HG02763 (cell line): ENCODE results near the gene LYPD4.

Experiments used
- ATAC-seq: cut with Tn5 transposase; IDR thresholded peaks from one replicate; pipeline ENCODE4 v1.9.1; 2021; ENCODE audit warnings: mild to moderate bottlenecking, moderate library complexity; ENCODE audit not compliant: unreplicated experiment

The LYPD4 gene

GRCh38 chr19:41853344-41853743 is 8.9 kb upstream of the LYPD4 start:
- no peak for ATAC-seq

GRCh38 chr19:41851456-41851855 is 7.0 kb upstream of the LYPD4 start:
- ATAC-seq, result no peak

DNA sequence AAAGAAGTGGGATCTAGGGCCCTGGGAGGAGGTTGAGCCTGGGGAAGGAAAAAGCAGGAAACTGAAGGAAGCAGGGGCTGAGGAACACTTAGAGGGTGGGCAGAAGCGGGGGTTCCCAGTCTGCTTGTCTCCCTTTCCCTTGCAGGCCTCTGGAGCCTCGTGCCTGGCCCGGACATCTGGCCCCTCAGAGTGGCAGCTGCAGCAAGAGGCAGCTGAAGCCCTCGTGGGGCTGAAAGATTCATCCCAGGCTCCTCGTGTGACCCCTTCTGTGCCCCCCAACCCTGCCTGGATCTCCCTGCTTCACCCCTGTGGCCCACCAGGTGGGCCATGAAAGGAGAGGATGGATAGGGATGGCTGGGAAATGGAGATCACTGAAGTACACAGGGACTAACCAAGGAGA is 5.9 kb upstream of the LYPD4 start:
- no peak for ATAC-seq

- no peak for ATAC-seq
These were observed 4.6 kb upstream of the LYPD4 start for GRCh38 chr19:41849067-41849466.

- no peak for ATAC-seq
These were observed 4.2 kb upstream of the LYPD4 start for GRCh38 chr19:41848666-41849065.

GRCh38 chr19:41847351-41848105 is 3.0 kb upstream of the LYPD4 start:
- ATAC-seq, result no peak

DNA sequence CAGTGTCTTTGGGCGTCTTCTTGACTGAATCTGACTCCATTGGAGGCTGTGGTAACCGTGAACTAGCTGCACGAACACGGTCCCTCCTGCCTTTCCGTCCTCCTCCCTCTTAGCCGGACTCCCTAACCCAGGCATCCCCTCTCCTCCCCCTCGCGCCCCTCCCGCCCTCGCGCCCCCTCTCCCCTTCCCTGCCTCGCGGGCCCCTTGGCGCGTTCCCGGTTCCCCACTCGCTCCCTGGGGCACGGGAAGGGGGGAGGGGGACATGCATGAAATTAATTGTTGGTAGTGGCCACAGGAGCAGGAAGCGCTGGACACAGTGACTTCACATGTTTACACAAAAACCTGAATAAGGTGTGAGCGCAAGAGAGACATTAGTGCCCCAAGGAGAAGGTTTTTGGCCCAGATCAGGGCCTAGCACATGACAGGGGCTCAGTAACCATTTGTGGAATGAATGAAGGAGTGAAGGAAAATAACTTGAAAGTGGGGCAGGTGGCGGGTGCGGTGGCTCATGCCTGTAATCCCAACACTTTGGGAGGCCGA is 638 bp upstream of the LYPD4 start:
- no peak for ATAC-seq

GRCh38 chr19:41845001-41845050 is 343 bp upstream of the LYPD4 start, which contains the start of gene DMRTC2:
Gene DMRTC2, plus strand, starts transcription at chr19:41845042. Its CDS starts 2,387 bp downstream, at chr19:41847429.
- ATAC-seq, result no peak

DNA sequence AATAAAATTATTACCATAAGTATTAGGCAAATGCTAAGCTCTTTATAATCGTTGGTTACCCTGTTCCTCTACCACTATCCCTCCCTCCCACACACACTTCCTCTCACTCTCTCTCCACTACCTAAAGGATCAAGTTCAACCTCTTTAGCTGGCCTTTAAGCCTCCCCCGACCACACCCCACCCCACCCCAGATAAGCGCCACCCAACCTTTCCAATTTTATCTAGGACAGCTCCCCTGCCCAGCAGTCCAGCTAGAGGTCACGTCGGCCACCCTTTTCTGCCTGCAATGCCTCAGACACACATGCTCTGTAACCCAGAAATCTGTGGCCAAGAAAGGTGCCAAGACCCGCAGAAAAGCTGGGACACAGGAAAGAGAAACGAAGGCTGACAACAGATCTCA is 1.1 kb downstream of the LYPD4 start:
- no peak for ATAC-seq

DNA sequence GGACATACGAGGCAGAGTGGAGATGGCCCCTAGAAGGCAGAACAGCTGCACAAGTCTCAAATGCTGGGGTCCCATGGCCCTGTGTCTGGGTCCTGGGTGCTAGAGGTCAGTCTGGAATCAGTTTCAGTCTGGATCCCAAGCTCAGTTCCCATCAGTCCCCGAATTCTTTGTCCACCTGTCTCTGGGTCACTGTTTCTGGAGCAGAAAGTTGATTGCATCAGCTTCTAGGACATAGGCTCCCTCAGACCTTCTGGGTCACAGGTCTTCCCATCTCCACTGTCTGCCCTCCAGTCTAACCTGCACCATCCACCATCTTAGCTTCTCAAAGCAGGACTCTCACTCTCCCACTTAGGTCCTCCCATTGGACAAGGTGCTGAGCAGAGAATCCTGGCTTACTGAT is 5.3 kb downstream of the LYPD4 start:
- no peak for ATAC-seq

DNA sequence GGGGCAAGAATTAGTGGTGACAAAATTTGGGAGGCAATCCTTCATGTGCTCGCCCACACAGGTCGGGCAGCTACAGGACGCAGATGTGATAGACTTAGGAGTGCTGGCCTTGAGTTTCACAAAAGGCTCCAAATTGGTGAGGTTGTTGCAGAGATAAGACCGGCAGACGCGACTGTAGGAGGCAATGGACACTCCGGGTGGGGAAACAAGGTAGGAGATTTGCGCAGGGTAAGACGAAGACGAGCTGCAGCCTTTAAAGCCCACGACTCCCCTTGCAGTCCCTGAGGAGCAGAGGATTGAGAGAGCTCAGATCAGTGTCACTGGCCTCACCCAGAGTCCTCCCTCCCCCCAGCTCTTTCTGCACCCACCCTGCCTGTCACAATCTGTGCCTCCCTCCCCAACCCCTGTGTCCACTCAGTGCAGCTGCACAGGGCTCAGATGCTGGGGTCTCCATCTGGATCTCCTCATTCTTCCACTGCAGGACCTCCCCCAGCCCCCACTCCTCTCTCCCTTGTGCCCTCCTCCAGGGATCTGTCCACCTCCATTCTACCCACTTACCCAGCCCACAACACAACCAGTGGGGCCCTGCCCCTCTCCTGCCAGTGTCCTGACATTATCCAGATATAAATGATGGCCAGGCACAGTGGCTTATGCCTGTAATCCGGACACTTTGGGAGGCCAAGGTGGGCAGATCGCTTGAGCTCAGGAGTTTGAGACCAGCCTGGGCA is 6.3 kb downstream of the LYPD4 start:
- no peak for ATAC-seq

DNA sequence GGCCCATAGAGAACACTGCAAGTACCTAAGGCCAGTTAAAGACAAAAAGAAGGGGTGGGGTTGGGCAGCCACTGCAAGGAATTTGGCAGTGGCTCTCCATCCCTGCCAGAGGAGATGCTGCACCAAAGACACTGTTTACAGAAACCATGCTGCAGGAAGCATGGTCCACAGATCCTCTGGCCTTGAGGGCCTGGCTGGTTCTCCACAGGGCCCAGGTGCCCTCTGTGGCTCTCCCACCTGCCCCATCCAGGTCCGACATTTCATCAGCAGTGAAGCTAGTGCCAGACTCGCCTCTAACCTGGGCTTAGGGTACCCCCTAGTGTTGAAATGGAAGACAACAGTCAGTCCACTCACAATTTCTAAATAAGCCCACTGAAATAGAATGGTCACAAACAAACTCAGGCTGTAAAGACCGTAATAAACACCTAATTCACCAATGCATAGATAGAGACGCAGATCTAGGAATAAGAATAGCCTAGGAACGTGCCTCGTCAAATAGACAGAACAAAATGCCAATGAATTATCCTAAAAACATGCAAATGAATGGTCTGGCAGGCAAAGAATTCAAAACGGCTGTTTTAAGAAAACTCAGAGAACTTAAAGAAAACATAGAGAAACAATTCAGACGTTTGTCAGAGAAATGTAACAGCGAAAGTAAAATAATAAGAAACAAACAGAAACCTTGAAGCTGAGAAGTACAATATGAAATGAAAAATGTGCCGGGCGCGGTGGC is 23.3 kb downstream of the LYPD4 start:
- no peak for ATAC-seq

GRCh38 chr19:41816761-41817160 is 27.7 kb downstream of the LYPD4 start:
- ATAC-seq, result no peak

- ATAC-seq, result no peak
These were observed 29.2 kb downstream of the LYPD4 start for GRCh38 chr19:41815301-41815700.

- ATAC-seq, result no peak
These were observed 30.6 kb downstream of the LYPD4 start for GRCh38 chr19:41813911-41814310.

- ATAC-seq, result no peak
These were observed 32.5 kb downstream of the LYPD4 start for GRCh38 chr19:41811981-41812380.

DNA sequence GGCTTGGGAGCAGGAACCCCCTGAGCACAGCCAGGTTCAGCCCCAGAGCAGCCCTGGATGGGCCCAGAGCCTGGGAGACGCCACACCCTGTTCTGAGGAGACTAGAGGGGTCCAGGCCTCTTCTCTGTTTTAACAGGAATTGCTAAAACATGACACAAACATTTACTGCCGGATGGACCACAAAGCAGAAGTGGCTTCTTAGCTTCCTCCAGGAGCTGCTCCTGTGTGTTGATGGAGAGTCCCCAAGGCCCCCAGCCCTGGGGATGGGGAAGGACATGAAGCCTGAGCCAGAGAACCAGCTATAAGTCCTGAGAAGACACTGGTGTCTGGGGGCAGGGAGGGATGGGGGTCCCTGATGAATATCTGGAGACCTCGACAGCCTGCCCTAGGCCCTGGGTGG is 33.4 kb downstream of the LYPD4 start:
- no peak for ATAC-seq

- no peak for ATAC-seq
These were observed 34.2 kb downstream of the LYPD4 start for GRCh38 chr19:41810301-41810700.

DNA sequence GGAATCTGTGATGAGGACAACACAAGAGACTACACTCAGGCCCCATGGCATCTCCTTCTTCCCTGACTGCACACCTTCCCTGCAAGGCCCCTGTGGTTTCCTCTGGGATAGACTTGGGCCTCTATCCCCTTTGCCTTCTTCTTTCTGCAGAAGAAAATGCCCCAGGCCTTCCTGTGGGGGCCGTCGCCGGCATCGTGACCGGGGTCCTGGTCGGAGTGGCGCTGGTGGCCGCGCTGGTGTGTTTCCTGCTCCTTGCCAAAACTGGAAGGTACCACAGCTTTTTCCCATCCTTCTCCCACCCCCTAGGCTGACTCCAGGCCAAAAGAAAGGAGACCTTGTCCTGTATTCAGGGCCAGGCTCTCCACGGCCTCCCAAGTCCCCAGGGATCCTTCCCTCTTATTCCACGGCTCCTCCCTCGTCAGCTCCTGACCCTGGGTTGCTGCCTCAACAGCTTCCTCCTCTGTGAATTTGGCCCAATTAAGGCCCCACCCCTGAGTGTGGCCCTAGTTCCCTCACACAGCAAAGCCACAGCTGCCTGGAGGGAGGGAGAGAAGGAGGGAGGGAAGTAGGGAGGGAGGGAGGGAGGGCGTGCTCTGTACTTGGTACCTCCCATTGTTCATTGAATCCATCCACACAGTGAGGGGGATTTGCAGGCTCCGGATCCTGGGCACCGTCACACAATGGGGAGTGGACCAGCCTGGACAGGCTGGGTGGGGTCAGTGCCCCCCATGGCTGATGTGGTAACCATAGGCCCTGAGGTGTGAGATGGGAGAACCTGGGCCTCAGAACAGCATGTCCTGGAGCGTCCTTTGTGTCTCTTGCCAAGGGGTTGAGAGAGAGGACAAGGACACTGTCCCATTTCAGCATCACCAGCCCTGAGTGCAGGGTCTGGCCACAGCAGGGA is 35.6 kb downstream of the LYPD4 start:
- ATAC-seq, result no peak

- ATAC-seq, result no peak
These were observed 37.3 kb downstream of the LYPD4 start for GRCh38 chr19:41807176-41807575.

GRCh38 chr19:41804336-41804735 is 40.1 kb downstream of the LYPD4 start:
- ATAC-seq, result no peak
